GM12864 (cell line): ENCODE measurements around the gene ARHGEF4.
"Not testable (repeated sequence)": the region's sequence is repeated elsewhere in the genome, so short reads cannot be mapped to it uniquely, and the experiment has no call there.

Experiments
- DNase-seq: peaks from one replicate; pipeline ENCODE4 v3.0.0-alpha.2; 2011; ENCODE audit warnings: low read depth
- H3K4me3 ChIP-seq: 2 replicates; pipeline ENCODE4 v1.5.1; 2011; ENCODE audit warnings: mild to moderate bottlenecking, low read depth, low read length, control low read depth
- CTCF ChIP-seq: IDR thresholded peaks from 2 replicates; pipeline ENCODE4 v1.5.1; 2011; ENCODE audit warnings: low read depth, mild to moderate bottlenecking, moderate library complexity, low read length, control low read depth, inconsistent platforms; ENCODE audit errors: missing control alignments

Gene ARHGEF4

GRCh38 chr2:131076707-131077106, 240.0 kb downstream of the ARHGEF4 start:
- no peak overlapping the region for H3K4me3 ChIP-seq
- no peak for TF ChIP-seq CTCF
- no peak for DNase-seq

- H3K4me3 ChIP-seq, result no peak overlapping the region
- no peak for TF ChIP-seq CTCF
- no peak for DNase-seq
Measured at GRCh38 chr2:131077182-131077846, 240.6 kb downstream of the ARHGEF4 start.

- no peak for TF ChIP-seq CTCF
- no peak overlapping the region for H3K4me3 ChIP-seq
- DNase-seq, result no peak
Measured at GRCh38 chr2:131077966-131078365, 241.3 kb downstream of the ARHGEF4 start.

GRCh38 chr2:131079931-131080330, 243.2 kb downstream of the ARHGEF4 start:
- DNase-seq, H3K4me3 ChIP-seq: not testable (repeated sequence)

- DNase-seq, result no peak
- no peak for TF ChIP-seq CTCF
- no peak overlapping the region for H3K4me3 ChIP-seq
Measured at GRCh38 chr2:131081190-131081589, 244.5 kb downstream of the ARHGEF4 start.

- H3K4me3 ChIP-seq, result no peak overlapping the region
- TF ChIP-seq CTCF, result no peak
- DNase-seq, result no peak
Measured at GRCh38 chr2:131085646-131086045, 248.9 kb downstream of the ARHGEF4 start.

GRCh38 chr2:131092458-131093005, 255.8 kb downstream of the ARHGEF4 start:
- TF ChIP-seq CTCF, result no peak
- no peak for DNase-seq
- peak overlapping the region; percentile 70 for H3K4me3 ChIP-seq
